Endothelial cell of umbilical vein (primary cell): ENCODE results near the gene SKAP1. TPM values are rescaled to one million over a fixed set of nuclear protein-coding genes. Genes with fewer than 3 reads are reported as not detected.

Source experiments
- BruUV-seq: library from RNA; stranded (reverse); fragments of 400-500 nt; replicated peaks from 2 replicates; lab custom pipeline; 2021; lab: Mats Ljungman, UMichigan
- CTCF ChIA-PET: fragments of 300-600, 350-600 bp; sonication (Branson Sonifier 250); formaldehyde crosslinking; loops from one replicate; lab custom pipeline; 2021; ENCODE audit warnings: antibody characterized with exemption, inconsistent platforms; lab: Charles Lee
- POLR2A ChIA-PET: fragments of 300-600, 350-600 bp; sonication (Branson Sonifier 250); formaldehyde crosslinking; loops from one replicate; lab custom pipeline; 2021; ENCODE audit warnings: antibody characterized with exemption, inconsistent platforms; lab: Charles Lee
- DNase-seq: peaks from one replicate; pipeline ENCODE4 v3.0.0-alpha.2; 2011; ENCODE audit warnings: low read depth, low spot score
- FAIRE-seq: peaks from 2 replicates; lab custom pipeline; 2011; peaks lifted over from hg19 to GRCh38; lab: Jason Lieb, UNC
- H2AFZ ChIP-seq: 2 replicates; pipeline ENCODE4 v1.6.0; 2012; ENCODE audit warnings: low read depth, low read length, control low read depth, inconsistent platforms
- H3K27ac ChIP-seq: 2 replicates; pipeline ENCODE4 v1.5.1; 2011; ENCODE audit warnings: low read depth, mild to moderate bottlenecking, control low read depth, low read length, moderate library complexity; ENCODE audit not compliant: insufficient read depth
- H3K27me3 ChIP-seq, 2 experiments: 2 replicates each; pipeline versions ENCODE4 v1.6.0 to v1.6.1; 2011; ENCODE audit warnings: low read length in 2 of 2, mixed read lengths in 1 of 2; ENCODE audit not compliant: control insufficient read depth in 2 of 2, insufficient read depth in 2 of 2
- H3K36me3 ChIP-seq, 2 experiments: 2 replicates in 1 of 2; 3 replicates in 1 of 2; pipeline ENCODE4 v1.5.1; 2011; ENCODE audit warnings: low read length in 2 of 2, mild to moderate bottlenecking in 1 of 2, moderate library complexity in 1 of 2; ENCODE audit not compliant: control insufficient read depth in 2 of 2, insufficient read depth in 2 of 2; ENCODE audit errors: extremely low read depth in 1 of 2
- H3K4me1 ChIP-seq: 3 replicates; pipeline ENCODE4 v1.5.1; 2011; ENCODE audit warnings: mild to moderate bottlenecking, low read length; ENCODE audit not compliant: control insufficient read depth, insufficient read depth; ENCODE audit errors: extremely low read depth
- H3K4me2 ChIP-seq: 2 replicates; pipeline ENCODE4 v1.6.1; 2011; ENCODE audit warnings: low read length, control low read depth, mixed read lengths; ENCODE audit not compliant: insufficient read depth
- H3K4me3 ChIP-seq, 3 experiments: fragments of 200-600 bp in 1 of 3; sonication (generic), shearing (Covaris generic) in 1 of 3; replicated peaks in 1 of 3; 2 replicates each; pipeline ENCODE4 v1.5.1; 2011 to 2016; ENCODE audit warnings: control low read depth in 3 of 3, low read length in 3 of 3, mild to moderate bottlenecking in 2 of 3, inconsistent platforms in 1 of 3, low read depth in 1 of 3, moderate library complexity in 1 of 3; ENCODE audit not compliant: insufficient read depth in 1 of 3
- H3K79me2 ChIP-seq: 2 replicates; pipeline ENCODE4 v1.6.0; 2012; ENCODE audit warnings: low read length, inconsistent platforms; ENCODE audit not compliant: control insufficient read depth, insufficient read depth
- H3K9ac ChIP-seq: replicated peaks from 2 replicates; pipeline ENCODE3; 2011; ENCODE audit warnings: low read length, control low read depth; ENCODE audit not compliant: insufficient read depth; ENCODE audit errors: extremely low read depth
- H3K9me1 ChIP-seq: replicated peaks from 3 replicates; pipeline ENCODE4 v1.6.0; 2011; ENCODE audit warnings: mild to moderate bottlenecking, low read length; ENCODE audit not compliant: control insufficient read depth, insufficient read depth; ENCODE audit errors: extremely low read depth
- H3K9me3 ChIP-seq: replicated peaks from 2 replicates; pipeline ENCODE4 v1.5.1; 2012; ENCODE audit warnings: low read length, inconsistent platforms; ENCODE audit not compliant: control insufficient read depth, insufficient read depth
- H4K20me1 ChIP-seq: replicated peaks from 2 replicates; pipeline ENCODE3; 2011; ENCODE audit warnings: mild to moderate bottlenecking, low read length; ENCODE audit not compliant: control insufficient read depth, insufficient read depth; ENCODE audit errors: extremely low read depth
- EZH2 ChIP-seq: IDR thresholded peaks from 2 replicates; pipeline ENCODE4 v1.6.1; 2012; ENCODE audit warnings: borderline replicate concordance, low read depth, mild to moderate bottlenecking, moderate library complexity, low read length, inconsistent platforms; ENCODE audit not compliant: severe bottlenecking
- FOS ChIP-seq: IDR thresholded peaks from 2 replicates; pipeline ENCODE4 v1.6.1; 2011; ENCODE audit warnings: mild to moderate bottlenecking, low read length, moderate library complexity, borderline replicate concordance; ENCODE audit not compliant: insufficient read depth
- GATA2 ChIP-seq: IDR thresholded peaks from 2 replicates; pipeline ENCODE4 v1.7.0; 2011; ENCODE audit warnings: low read depth, mild to moderate bottlenecking, moderate library complexity, mixed read lengths, low read length; ENCODE audit not compliant: insufficient read length, insufficient read depth
- JUN ChIP-seq: IDR thresholded peaks from 2 replicates; pipeline ENCODE4 v1.6.1; 2011; ENCODE audit warnings: borderline replicate concordance, low read depth; ENCODE audit not compliant: insufficient read length, insufficient read depth
- MYC ChIP-seq: IDR thresholded peaks from one replicate; pipeline ENCODE4 v1.6.1; 2011; ENCODE audit warnings: mild to moderate bottlenecking, low read depth, low read length
- POLR2AphosphoS5 ChIP-seq: IDR thresholded peaks from 2 replicates; pipeline ENCODE4 v1.6.1; 2012; ENCODE audit warnings: low read depth, mild to moderate bottlenecking, control low read depth, low read length, moderate library complexity; ENCODE audit not compliant: insufficient read depth
- dilution Hi-C: fragments of 300-500 bp; cut with MboI; formaldehyde crosslinking; loops from one replicate; pipeline ENCODE4 v1.15.0; 2019; ENCODE audit warnings: low sequenced_read_pairs; ENCODE audit not compliant: extremely low pct_ligation_motif_present
- intact Hi-C: fragments of 100-400 bp; cut with micrococcal nuclease; formaldehyde crosslinking; loops from one replicate; pipeline ENCODE4 v1.10.0; 2022
- polyA plus RNA-seq, 4 experiments: library from polyadenylated mRNA; depleted of rRNA in 3 of 4; stranded (reverse) in 3 of 4; unstranded in 1 of 4; fragments of >200 nt; gene quantifications; 2 replicates each; pipeline versions ENCODE4 v1.2.1 to v1.2.3, GENCODE V29; 2011 to 2012; ENCODE audit warnings: missing spikeins in 1 of 4
- total RNA-seq: library from RNA; stranded (reverse); gene quantifications from 2 replicates; pipeline ENCODE4 v1.2.3, GENCODE V29; 2021
- TF ChIP-seq, protein P1 (sequence below): IDR thresholded peaks from 2 replicates; pipeline ENCODE4 v1.6.1; 2011; ENCODE audit not compliant: insufficient read depth, insufficient read length
- TF ChIP-seq, protein P2 (sequence below), 2 donors: IDR thresholded peaks; 1 replicate in 1 of 2; 2 replicates in 1 of 2; pipeline ENCODE4 v1.5.1; 2011; ENCODE audit warnings: low read length in 2 of 2, mild to moderate bottlenecking in 2 of 2, moderate library complexity in 2 of 2, control low read depth in 1 of 2, inconsistent platforms in 1 of 2, low read depth in 1 of 2; ENCODE audit not compliant: insufficient read depth in 1 of 2; ENCODE audit errors: extremely low read depth in 1 of 2

Gene SKAP1
- total and polyA plus RNA-seq, 2 donors (not counting 3 experiments of a cell fraction or from before 2014, with no cell fraction given) = 0.75 TPM; not detected in 1

DNA sequence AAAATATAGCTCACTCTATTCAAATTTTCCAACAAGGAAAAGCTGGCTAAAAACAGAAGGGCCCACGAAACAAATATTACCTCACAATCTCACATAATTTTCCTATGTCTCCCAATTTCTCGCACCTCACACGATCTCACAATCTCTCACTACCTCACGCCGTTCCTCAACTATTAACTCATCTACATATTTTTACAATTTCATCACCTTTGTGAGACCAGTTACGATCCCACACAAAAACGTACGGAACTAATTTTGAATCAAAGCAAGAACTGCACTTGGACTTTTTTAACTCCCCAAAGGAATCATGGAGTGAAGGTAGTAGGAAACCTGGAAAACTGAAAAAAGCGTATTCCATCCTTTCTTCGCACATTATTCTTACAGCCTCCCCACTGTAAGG, 329.9 kb downstream of the SKAP1 start:
- peaks cover 57% of the 10 kb centered on the region for H3K79me2 ChIP-seq

More for the DNA sequence above, 329.9 kb downstream of the SKAP1 start:
- Histone ChIP-seq H3K9me3 (no peaks in the 10 kb centered on the region), H3K36me3 (no peaks in the 10 kb centered on the region), H3K27me3 (no peaks in the 10 kb centered on the region), H3K9me1 (no peaks in the 10 kb centered on the region), H4K20me1 (peaks cover 3% of the 10 kb centered on the region), H3K4me3 (peak overlapping the region; percentile 60 to 91 (median 82)), H3K4me1 (peaks cover 8% of the 10 kb centered on the region), H3K27ac (peak overlapping the region; percentile 58), H3K4me2 (peak overlapping the region; percentile 99), H3K9ac (peak overlapping the region; percentile 76), H2AFZ (no peak overlapping the region)
- TF ChIP-seq MYC (no peak), FOS (no peak), JUN (no peak), EZH2 (no peak), GATA2 (no peak), POLR2AphosphoS5 (no peak)
- TF ChIP-seq, protein P1, sequence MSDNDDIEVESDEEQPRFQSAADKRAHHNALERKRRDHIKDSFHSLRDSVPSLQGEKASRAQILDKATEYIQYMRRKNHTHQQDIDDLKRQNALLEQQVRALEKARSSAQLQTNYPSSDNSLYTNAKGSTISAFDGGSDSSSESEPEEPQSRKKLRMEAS = no peak
- TF ChIP-seq, protein P2, sequence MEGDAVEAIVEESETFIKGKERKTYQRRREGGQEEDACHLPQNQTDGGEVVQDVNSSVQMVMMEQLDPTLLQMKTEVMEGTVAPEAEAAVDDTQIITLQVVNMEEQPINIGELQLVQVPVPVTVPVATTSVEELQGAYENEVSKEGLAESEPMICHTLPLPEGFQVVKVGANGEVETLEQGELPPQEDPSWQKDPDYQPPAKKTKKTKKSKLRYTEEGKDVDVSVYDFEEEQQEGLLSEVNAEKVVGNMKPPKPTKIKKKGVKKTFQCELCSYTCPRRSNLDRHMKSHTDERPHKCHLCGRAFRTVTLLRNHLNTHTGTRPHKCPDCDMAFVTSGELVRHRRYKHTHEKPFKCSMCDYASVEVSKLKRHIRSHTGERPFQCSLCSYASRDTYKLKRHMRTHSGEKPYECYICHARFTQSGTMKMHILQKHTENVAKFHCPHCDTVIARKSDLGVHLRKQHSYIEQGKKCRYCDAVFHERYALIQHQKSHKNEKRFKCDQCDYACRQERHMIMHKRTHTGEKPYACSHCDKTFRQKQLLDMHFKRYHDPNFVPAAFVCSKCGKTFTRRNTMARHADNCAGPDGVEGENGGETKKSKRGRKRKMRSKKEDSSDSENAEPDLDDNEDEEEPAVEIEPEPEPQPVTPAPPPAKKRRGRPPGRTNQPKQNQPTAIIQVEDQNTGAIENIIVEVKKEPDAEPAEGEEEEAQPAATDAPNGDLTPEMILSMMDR (IDR thresholded peaks at IDR 0.05; ENCODE audit: extremely low read depth in 1 of 2, insufficient read depth in 1 of 2, low read depth in 1 of 2, low read length in 2 of 2) = no peak
- dilution Hi-C loops (no loop called here), intact Hi-C loops (loop anchor here (2.0 to 5.0 kb wide), 3 partner anchors 51 to 142 kb away; partner anchors contain the start of gene NFE2L1)
- CTCF ChIA-PET = interaction anchor here (1.1 to 2.2 kb wide), 4 partner anchors 9 to 20 kb away, joined by 3 to 13 read pairs (median 4); no protein-coding TSS in a partner anchor
- POLR2A ChIA-PET = no interaction called here
- BruUV-seq = no TSS peak
- FAIRE-seq = no peak
- DNase-seq = no peak
